Keratinocyte (primary cell): Measurements from ENCODE around the gene PLA2G15. TPM values are rescaled to one million over a fixed set of nuclear protein-coding genes. Genes with fewer than 3 reads are reported as not detected.

Source experiments
- DNase-seq: peaks from one replicate; pipeline ENCODE4 v3.0.0-alpha.2; 2011; ENCODE audit warnings: low read depth, missing footprints, low spot score
- FAIRE-seq: peaks from 2 replicates; lab custom pipeline; 2011; peaks lifted over from hg19 to GRCh38; lab: Jason Lieb, UNC
- H2AFZ ChIP-seq: 2 replicates; pipeline ENCODE4 v1.6.0; 2012; ENCODE audit warnings: low read length, control low read depth, inconsistent platforms; ENCODE audit not compliant: control insufficient read depth
- H3K27ac ChIP-seq: 2 replicates; pipeline ENCODE4 v1.5.1; 2011; ENCODE audit warnings: low read length; ENCODE audit not compliant: control insufficient read depth, insufficient read depth
- H3K27me3 ChIP-seq: 3 replicates; pipeline ENCODE4 v1.6.0; 2011; ENCODE audit warnings: low read length; ENCODE audit not compliant: control insufficient read depth, insufficient read depth; ENCODE audit errors: extremely low read depth
- H3K36me3 ChIP-seq, 2 experiments: 2 replicates in 1 of 2; 3 replicates in 1 of 2; pipeline ENCODE4 v1.5.1; 2011; ENCODE audit warnings: low read length in 2 of 2, mild to moderate bottlenecking in 1 of 2; ENCODE audit not compliant: control insufficient read depth in 2 of 2, insufficient read depth in 2 of 2; ENCODE audit errors: extremely low read depth in 1 of 2
- H3K4me1 ChIP-seq: 3 replicates; pipeline ENCODE4 v1.5.1; 2011; ENCODE audit warnings: low read length; ENCODE audit not compliant: control insufficient read depth, insufficient read depth; ENCODE audit errors: extremely low read depth
- H3K4me2 ChIP-seq: 3 replicates; pipeline ENCODE4 v1.6.0; 2011; ENCODE audit warnings: low read depth, low read length; ENCODE audit not compliant: control insufficient read depth, insufficient read depth; ENCODE audit errors: extremely low read depth
- H3K4me3 ChIP-seq, 3 experiments: fragments of 200-600 bp in 1 of 3; sonication (generic) in 1 of 3; 2 replicates in 2 of 3; 3 replicates in 1 of 3; pipeline ENCODE4 v1.5.1; 2011 to 2016; ENCODE audit warnings: low read length in 3 of 3, mild to moderate bottlenecking in 3 of 3, control low read depth in 2 of 3, inconsistent platforms in 1 of 3, low read depth in 1 of 3, mixed read lengths in 1 of 3, mixed run types in 1 of 3, moderate library complexity in 1 of 3; ENCODE audit not compliant: control insufficient read depth in 2 of 3, insufficient read depth in 2 of 3; ENCODE audit errors: extremely low read depth in 1 of 3
- H3K79me2 ChIP-seq: 2 replicates; pipeline ENCODE4 v1.6.0; 2012; ENCODE audit warnings: low read length; ENCODE audit not compliant: control insufficient read depth, insufficient read depth
- H3K9ac ChIP-seq: 3 replicates; pipeline ENCODE4 v1.6.0; 2011; ENCODE audit warnings: low read length; ENCODE audit not compliant: control insufficient read depth, insufficient read depth; ENCODE audit errors: extremely low read depth
- H3K9me1 ChIP-seq: 3 replicates; pipeline ENCODE4 v1.6.0; 2011; ENCODE audit warnings: low read length; ENCODE audit not compliant: control insufficient read depth, insufficient read depth; ENCODE audit errors: extremely low read depth
- H3K9me3 ChIP-seq: 2 replicates; pipeline ENCODE4 v1.5.1; 2012; ENCODE audit warnings: low read depth, low read length; ENCODE audit not compliant: control insufficient read depth
- H4K20me1 ChIP-seq: 3 replicates; pipeline ENCODE4 v1.6.0; 2011; ENCODE audit warnings: low read length; ENCODE audit not compliant: control insufficient read depth, insufficient read depth; ENCODE audit errors: extremely low read depth
- CTCF ChIP-seq, 3 experiments: IDR thresholded peaks in 1 of 3; conservative IDR thresholded peaks in 1 of 3; optimal IDR thresholded peaks in 1 of 3; 2 replicates in 2 of 3; 3 replicates in 1 of 3; pipeline versions ENCODE3 to v1.5.1; 2011; ENCODE audit warnings: low read length in 3 of 3, mild to moderate bottlenecking in 3 of 3, moderate library complexity in 2 of 3, control low read depth in 1 of 3, inconsistent platforms in 1 of 3; ENCODE audit not compliant: insufficient read depth in 2 of 3; ENCODE audit errors: extremely low read depth in 1 of 3
- EZH2 ChIP-seq: IDR thresholded peaks from one replicate; pipeline ENCODE4 v1.6.1; 2012; ENCODE audit warnings: inconsistent platforms, mild to moderate bottlenecking, low read length, moderate library complexity
- dilution Hi-C: fragments of 300-500 bp; cut with MboI; formaldehyde crosslinking; loops from one replicate; pipeline ENCODE4 v1.7.0; 2020; ENCODE audit warnings: low sequenced_read_pairs; ENCODE audit not compliant: extremely low pct_ligation_motif_present
- polyA plus RNA-seq, 5 experiments: library from polyadenylated mRNA; depleted of rRNA in 3 of 5; stranded (reverse) in 3 of 5; stranded (forward) in 1 of 5; unstranded in 1 of 5; fragments of >200 nt; gene quantifications; 1 replicate in 1 of 5; 2 replicates in 3 of 5; 3 replicates in 1 of 5; pipeline versions ENCODE4 v1.2.1 to v1.2.3, GENCODE V29; 2011 to 2012; ENCODE audit warnings: missing spikeins in 2 of 5, low read depth in 1 of 5, low replicate concordance in 1 of 5

Gene PLA2G15
- polyA plus RNA-seq, 1 donor (not counting 4 experiments of a cell fraction or from before 2014, with no cell fraction given): 9.2 TPM

- FAIRE-seq: no peak
- dilution Hi-C loops: no loop called here
These were observed 22.1 kb upstream of the PLA2G15 start for GRCh38 chr16:68223072-68223471.

GRCh38 chr16:68226116-68226515 is 19.1 kb upstream of the PLA2G15 start:
- H3K36me3 ChIP-seq: peaks cover 20 to 32% of the 10 kb centered on the region in 2 experiments
- H4K20me1 ChIP-seq: peaks cover 6% of the 10 kb centered on the region
- no peak overlapping the region for H3K27ac ChIP-seq
- no peaks in the 10 kb centered on the region for H3K9me3 ChIP-seq
- no peaks in the 10 kb centered on the region for H3K27me3 ChIP-seq
- H3K79me2 ChIP-seq: no peaks in the 10 kb centered on the region
- dilution Hi-C loops: no loop called here
- FAIRE-seq: no peak
- no peak overlapping the region for H2AFZ ChIP-seq
- DNase-seq: no peak
- no peak overlapping the region for H3K4me3 ChIP-seq
- H3K9me1 ChIP-seq: no peaks in the 10 kb centered on the region
- no peak overlapping the region for H3K9ac ChIP-seq
- H3K4me1 ChIP-seq: no peaks in the 10 kb centered on the region
- TF ChIP-seq CTCF (optimal IDR thresholded peaks at IDR 0.05 in 1 of 3, IDR thresholded peaks at IDR 0.05 in 1 of 3, conservative IDR thresholded peaks at IDR 0.05 in 1 of 3; ENCODE audit: extremely low read depth in 1 of 3, insufficient read depth in 2 of 3, low read length in 3 of 3) (no peak), EZH2 (no peak)
- no peak overlapping the region for H3K4me2 ChIP-seq

More at GRCh38 chr16:68223072-68223471, 22.1 kb upstream of the PLA2G15 start:
- Histone ChIP-seq H3K9me1 (no peaks in the 10 kb centered on the region), H3K4me1 (no peaks in the 10 kb centered on the region), H3K79me2 (no peaks in the 10 kb centered on the region), H3K9me3 (no peaks in the 10 kb centered on the region), H3K27me3 (no peaks in the 10 kb centered on the region), H3K4me3 (no peak overlapping the region), H4K20me1 (no peaks in the 10 kb centered on the region), H3K27ac (no peak overlapping the region), H3K4me2 (no peak overlapping the region), H3K9ac (no peak overlapping the region), H2AFZ (no peak overlapping the region), H3K36me3 (peaks cover 5 to 6% of the 10 kb centered on the region in 2 experiments)
- DNase-seq: no peak
- TF ChIP-seq CTCF (optimal IDR thresholded peaks at IDR 0.05 in 1 of 3, IDR thresholded peaks at IDR 0.05 in 1 of 3, conservative IDR thresholded peaks at IDR 0.05 in 1 of 3; ENCODE audit: extremely low read depth in 1 of 3, insufficient read depth in 2 of 3, low read length in 3 of 3): no peak
- no peak for TF ChIP-seq EZH2
